Measurements from ENCODE around the gene GAA.

DNA sequence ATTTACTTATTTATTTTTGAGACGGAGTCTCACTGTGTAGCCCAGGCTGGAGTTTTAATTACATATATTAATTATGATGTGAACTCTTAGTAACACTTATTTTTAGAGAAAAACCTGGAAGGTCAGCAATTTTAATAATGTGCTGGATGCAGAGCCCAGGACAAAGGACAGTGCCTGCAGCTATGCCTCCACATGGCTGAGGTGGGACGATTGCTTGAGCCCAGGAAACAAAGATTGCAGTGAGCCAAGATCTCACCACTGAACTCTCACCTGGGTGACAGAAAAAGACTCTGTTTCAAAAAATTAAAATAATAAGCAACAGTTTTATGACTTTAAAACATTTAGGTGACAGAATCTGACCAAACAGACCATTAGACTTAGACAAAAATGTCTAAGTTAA, 57.5 kb downstream of the GAA start:
- TF ChIP-seq, protein P1, sequence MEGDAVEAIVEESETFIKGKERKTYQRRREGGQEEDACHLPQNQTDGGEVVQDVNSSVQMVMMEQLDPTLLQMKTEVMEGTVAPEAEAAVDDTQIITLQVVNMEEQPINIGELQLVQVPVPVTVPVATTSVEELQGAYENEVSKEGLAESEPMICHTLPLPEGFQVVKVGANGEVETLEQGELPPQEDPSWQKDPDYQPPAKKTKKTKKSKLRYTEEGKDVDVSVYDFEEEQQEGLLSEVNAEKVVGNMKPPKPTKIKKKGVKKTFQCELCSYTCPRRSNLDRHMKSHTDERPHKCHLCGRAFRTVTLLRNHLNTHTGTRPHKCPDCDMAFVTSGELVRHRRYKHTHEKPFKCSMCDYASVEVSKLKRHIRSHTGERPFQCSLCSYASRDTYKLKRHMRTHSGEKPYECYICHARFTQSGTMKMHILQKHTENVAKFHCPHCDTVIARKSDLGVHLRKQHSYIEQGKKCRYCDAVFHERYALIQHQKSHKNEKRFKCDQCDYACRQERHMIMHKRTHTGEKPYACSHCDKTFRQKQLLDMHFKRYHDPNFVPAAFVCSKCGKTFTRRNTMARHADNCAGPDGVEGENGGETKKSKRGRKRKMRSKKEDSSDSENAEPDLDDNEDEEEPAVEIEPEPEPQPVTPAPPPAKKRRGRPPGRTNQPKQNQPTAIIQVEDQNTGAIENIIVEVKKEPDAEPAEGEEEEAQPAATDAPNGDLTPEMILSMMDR (IDR thresholded peaks at IDR 0.05): no peak
- no peak for TF ChIP-seq POLR2A (IDR thresholded peaks at IDR 0.05)
